Cardiac fibroblast (primary cell): ENCODE data around the gene DPH5.
"Not testable (repeated sequence)": the region's sequence is repeated elsewhere in the genome, so short reads cannot be mapped to it uniquely, and the experiment has no call there.

Experiments
- DNase-seq, 2 donors: peaks; one replicate each; pipeline versions ENCODE4 v3.0.0 to v3.0.0-alpha.2; 2010; ENCODE audit warnings: low read depth in 2 of 2
- H3K4me3 ChIP-seq, 2 donors: replicated peaks in 1 of 2; 1 replicate in 1 of 2; 2 replicates in 1 of 2; pipeline ENCODE4 v1.5.1; 2011; ENCODE audit warnings: low read depth in 2 of 2, low read length in 2 of 2, mild to moderate bottlenecking in 2 of 2, moderate library complexity in 1 of 2
- TF ChIP-seq, protein P1 (sequence below): IDR thresholded peaks from one replicate; pipeline ENCODE4 v1.5.1; 2011; ENCODE audit warnings: low read depth, mild to moderate bottlenecking, low read length, inconsistent platforms

Gene DPH5

DNA sequence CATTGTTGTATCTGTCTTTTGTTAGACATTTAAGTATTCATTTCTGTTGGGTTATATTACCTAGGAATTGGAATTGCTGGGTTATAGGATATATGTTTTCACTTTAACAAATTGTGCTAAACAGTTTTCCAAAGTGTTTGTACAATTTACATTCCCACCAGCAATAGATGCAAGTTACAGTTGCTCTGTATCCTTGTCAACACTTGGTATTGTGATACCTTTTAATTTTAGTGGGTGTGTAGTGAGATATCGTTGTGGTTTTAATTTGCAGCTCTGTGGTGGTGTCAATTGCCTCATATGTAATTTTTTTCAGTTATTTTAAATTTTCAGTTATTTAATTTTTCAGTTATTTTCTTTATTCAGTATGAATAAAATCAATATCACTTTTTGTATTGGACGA lies 7.4 kb upstream of the DPH5 start:
- no peak overlapping the region for H3K4me3 ChIP-seq
- no peak for DNase-seq
- TF ChIP-seq, protein P1, sequence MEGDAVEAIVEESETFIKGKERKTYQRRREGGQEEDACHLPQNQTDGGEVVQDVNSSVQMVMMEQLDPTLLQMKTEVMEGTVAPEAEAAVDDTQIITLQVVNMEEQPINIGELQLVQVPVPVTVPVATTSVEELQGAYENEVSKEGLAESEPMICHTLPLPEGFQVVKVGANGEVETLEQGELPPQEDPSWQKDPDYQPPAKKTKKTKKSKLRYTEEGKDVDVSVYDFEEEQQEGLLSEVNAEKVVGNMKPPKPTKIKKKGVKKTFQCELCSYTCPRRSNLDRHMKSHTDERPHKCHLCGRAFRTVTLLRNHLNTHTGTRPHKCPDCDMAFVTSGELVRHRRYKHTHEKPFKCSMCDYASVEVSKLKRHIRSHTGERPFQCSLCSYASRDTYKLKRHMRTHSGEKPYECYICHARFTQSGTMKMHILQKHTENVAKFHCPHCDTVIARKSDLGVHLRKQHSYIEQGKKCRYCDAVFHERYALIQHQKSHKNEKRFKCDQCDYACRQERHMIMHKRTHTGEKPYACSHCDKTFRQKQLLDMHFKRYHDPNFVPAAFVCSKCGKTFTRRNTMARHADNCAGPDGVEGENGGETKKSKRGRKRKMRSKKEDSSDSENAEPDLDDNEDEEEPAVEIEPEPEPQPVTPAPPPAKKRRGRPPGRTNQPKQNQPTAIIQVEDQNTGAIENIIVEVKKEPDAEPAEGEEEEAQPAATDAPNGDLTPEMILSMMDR: no peak

GRCh38 chr1:101032129-101032528 lies 6.5 kb upstream of the DPH5 start:
- not testable (repeated sequence) for H3K4me3 ChIP-seq, DNase-seq

DNA sequence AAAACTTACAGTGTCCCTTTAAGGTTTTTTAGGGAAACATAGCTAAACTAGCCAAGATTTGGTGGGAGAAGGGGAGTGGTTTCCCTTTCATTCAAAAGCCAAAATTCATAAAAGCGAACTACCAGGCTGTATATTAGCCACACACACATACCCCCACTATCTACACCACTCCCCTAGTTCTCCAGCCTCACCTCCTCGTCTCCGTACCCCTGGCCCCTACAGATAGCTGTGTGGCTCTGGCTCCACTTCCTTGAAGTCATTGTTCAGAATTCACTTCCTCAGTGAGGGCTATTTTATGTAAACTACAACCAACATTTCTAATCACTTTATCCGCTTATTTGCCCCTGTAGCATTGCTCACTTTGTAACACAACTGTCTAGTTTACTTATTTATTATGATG lies 5.3 kb upstream of the DPH5 start:
- no peak for DNase-seq
- TF ChIP-seq, protein P1: no peak
- H3K4me3 ChIP-seq: no peak overlapping the region

DNA sequence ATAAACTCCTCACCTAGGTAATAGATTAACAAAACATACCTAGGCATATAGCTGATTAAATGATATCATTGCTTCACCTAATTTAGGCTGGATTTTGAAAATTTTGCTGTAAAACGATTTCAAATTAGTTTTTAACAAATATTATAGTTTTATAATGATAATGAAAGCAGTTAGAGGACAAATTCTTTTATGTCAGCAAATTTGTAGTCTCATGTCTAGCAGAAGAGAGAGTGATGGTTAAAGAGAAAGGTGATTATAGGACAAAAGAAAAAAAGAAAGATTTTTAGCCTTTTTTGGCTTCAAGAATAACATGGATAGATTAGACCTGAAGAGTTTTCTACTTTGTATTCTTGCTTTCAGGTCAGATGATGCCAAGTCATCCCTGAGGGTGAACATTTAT lies 3.6 kb upstream of the DPH5 start:
- DNase-seq: no peak
- TF ChIP-seq, protein P1: no peak
- no peak overlapping the region for H3K4me3 ChIP-seq

DNA sequence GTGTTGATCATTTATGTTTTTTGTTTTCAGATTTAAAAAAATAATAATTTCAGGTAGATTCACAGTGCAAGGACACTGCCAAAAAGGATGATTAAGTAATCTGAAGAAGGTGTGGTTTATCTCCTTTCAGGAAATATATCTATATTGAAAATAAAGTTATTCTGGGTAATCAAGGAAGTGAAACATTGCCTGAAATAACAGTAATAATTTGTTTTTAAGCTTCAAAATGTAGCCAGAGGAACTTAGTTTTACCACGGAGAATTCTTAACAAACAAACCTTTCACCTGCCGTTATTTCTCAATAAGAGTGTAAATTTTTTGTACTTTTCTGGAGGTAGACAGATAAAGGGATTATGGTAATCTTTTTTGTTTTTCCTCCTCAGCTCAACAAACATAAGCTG lies 2.9 kb upstream of the DPH5 start:
- H3K4me3 ChIP-seq: no peak overlapping the region
- TF ChIP-seq, protein P1: no peak
- no peak for DNase-seq

- H3K4me3 ChIP-seq: no peak overlapping the region
- TF ChIP-seq, protein P1: no peak
- no peak for DNase-seq
Measured at GRCh38 chr1:101027194-101027772, 1.7 kb upstream of the DPH5 start.

- H3K4me3 ChIP-seq: peak overlapping the region; percentile 71 to 74
- TF ChIP-seq, protein P1: no peak
- DNase-seq: no peak
Measured at GRCh38 chr1:101026430-101026788, 825 bp upstream of the DPH5 start.
